Measurements from ENCODE around the gene TSHZ3. TPM values are rescaled to one million over a fixed set of nuclear protein-coding genes. Genes with fewer than 3 reads are reported as not detected.

Gene TSHZ3
- total RNA-seq, 4 donors from 2014 or later = 15.0 to 18.8 (median 18.1) TPM

- peaks cover 26 to 44% of the 10 kb centered on the region in 2 donors for H3K4me1 ChIP-seq
- H3K27me3 ChIP-seq = no peaks in the 10 kb centered on the region
- H3K9me3 ChIP-seq = no peaks in the 10 kb centered on the region
- H3K4me3 ChIP-seq (replicated peaks in 1 of 3) = no peak overlapping the region
- no peaks in the 10 kb centered on the region for H3K36me3 ChIP-seq
- peak overlapping the region; percentile 85 to 90 (median 89) for H3K27ac ChIP-seq
- intact Hi-C loops (cut with DNase I) = no loop called here
- WGBS, 2 donors = 23 to 36% methylated on average over 3 of the region's 3 CpGs
- peak in 1 of 2 donors; percentile 34 for DNase-seq
- no peak for TF ChIP-seq CTCF (IDR thresholded peaks at IDR 0.05)
- TF ChIP-seq POLR2A (IDR thresholded peaks at IDR 0.05) = peak in 1 of 2 donors; percentile 45
These were observed 1.9 kb downstream of the TSHZ3 start for GRCh38 chr19:31347354-31347753.

GRCh38 chr19:31346184-31347059 is 2.8 kb downstream of the TSHZ3 start:
- 75 to 79% methylated on average over 8 of the region's 8 CpGs for WGBS, 2 donors
- Histone ChIP-seq H3K27ac (peak overlapping the region; percentile 85 to 90 (median 89)), H3K4me1 (peaks cover 24 to 36% of the 10 kb centered on the region in 2 donors), H3K9me3 (no peaks in the 10 kb centered on the region), H3K36me3 (no peaks in the 10 kb centered on the region), H3K4me3 (replicated peaks in 1 of 3) (no peak overlapping the region), H3K27me3 (no peaks in the 10 kb centered on the region)
- intact Hi-C loops (cut with DNase I) = no loop called here
- peak in 1 of 2 donors; percentile 38 for DNase-seq
- TF ChIP-seq POLR2A (IDR thresholded peaks at IDR 0.05) (no peak), CTCF (IDR thresholded peaks at IDR 0.05) (no peak)

- H3K4me1 ChIP-seq = peaks cover 41 to 54% of the 10 kb centered on the region in 2 donors
- peak; percentile 66 to 76 for DNase-seq
These were observed 4.8 kb downstream of the TSHZ3 start for GRCh38 chr19:31344403-31344802.

GRCh38 chr19:31342926-31343325 is 6.3 kb downstream of the TSHZ3 start:
- Histone ChIP-seq H3K4me3 (replicated peaks in 1 of 3) (no peak overlapping the region), H3K27me3 (no peaks in the 10 kb centered on the region), H3K27ac (no peak overlapping the region), H3K9me3 (no peaks in the 10 kb centered on the region), H3K36me3 (no peaks in the 10 kb centered on the region), H3K4me1 (peaks cover 50 to 66% of the 10 kb centered on the region in 2 donors)
- WGBS, 2 donors = 94 to 96% methylated on average over 5 of the region's 5 CpGs
- intact Hi-C loops (cut with DNase I) = no loop called here
- TF ChIP-seq CTCF (IDR thresholded peaks at IDR 0.05) (no peak), POLR2A (IDR thresholded peaks at IDR 0.05) (no peak)
- no peak for DNase-seq

More at GRCh38 chr19:31344403-31344802, 4.8 kb downstream of the TSHZ3 start:
- 50 to 52% methylated on average over 9 of the region's 9 CpGs for WGBS, 2 donors
- intact Hi-C loops (cut with DNase I) = no loop called here
- Histone ChIP-seq H3K9me3 (no peaks in the 10 kb centered on the region), H3K4me3 (replicated peaks in 1 of 3) (no peak overlapping the region), H3K36me3 (no peaks in the 10 kb centered on the region), H3K27ac (peak overlapping the region; percentile 30 to 59 (median 33)), H3K27me3 (no peaks in the 10 kb centered on the region)
- TF ChIP-seq POLR2A (IDR thresholded peaks at IDR 0.05) = peak in 1 of 2 donors; percentile 17
- TF ChIP-seq CTCF (IDR thresholded peaks at IDR 0.05) = peak in 1 of 6 experiments; percentile 16
